T1000 (cell line): ENCODE results near the gene IGF2R.
"Not testable (repeated sequence)": the region's sequence is repeated elsewhere in the genome, so short reads cannot be mapped to it uniquely, and the experiment has no call there.

ENCODE experiments used
- DNase-seq: peaks from one replicate; lab custom pipeline; 2025; ENCODE audit warnings: mixed read lengths; lab: John Stamatoyannopoulos, UW

IGF2R gene

DNA sequence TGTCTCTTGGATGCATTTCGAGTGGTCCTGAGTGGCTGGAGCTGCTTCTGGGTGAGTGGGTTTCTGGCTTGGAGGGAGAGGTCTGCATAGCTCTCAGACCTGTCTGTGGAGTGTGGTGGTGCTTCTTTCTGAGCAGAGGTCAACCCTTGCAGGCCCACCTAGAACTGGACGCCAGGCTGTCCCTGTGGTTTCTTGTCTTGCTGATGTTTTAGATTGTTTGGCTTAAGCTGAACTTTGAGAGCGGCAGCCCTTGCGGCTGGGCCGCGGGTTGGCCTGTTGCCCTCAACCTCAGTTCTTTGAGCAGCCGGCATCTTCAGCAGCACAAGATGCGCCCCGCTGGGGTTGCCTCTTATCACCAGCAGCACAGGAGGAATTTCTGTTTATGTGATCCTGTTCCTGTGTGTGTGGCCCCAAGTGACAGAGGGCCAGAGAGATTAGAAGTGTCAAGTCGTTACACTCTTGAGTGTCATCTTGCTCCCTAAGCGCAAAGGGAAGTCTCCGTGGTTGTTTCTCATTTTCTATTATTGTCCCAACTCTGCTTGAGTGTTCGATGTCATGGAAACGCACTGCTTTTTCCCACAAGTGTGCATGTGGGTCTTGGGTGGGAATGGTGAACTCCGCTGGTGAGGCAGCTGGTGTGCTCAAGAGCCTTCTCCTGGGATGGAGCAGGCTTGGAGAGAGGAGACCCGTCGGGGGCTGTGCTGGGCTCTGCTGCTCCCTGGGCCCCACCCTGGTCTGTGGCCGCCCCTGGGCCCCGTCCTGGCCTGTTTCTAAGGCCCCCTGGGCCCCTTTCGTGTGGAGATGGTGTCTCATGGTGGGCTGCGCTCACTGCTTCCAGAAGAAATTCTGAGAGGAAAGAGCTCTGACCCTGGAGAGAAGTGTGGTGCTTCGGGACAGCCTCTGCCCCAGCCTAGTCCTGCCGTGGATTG, 132.7 kb downstream of the IGF2R start:
- DNase-seq: no peak

DNA sequence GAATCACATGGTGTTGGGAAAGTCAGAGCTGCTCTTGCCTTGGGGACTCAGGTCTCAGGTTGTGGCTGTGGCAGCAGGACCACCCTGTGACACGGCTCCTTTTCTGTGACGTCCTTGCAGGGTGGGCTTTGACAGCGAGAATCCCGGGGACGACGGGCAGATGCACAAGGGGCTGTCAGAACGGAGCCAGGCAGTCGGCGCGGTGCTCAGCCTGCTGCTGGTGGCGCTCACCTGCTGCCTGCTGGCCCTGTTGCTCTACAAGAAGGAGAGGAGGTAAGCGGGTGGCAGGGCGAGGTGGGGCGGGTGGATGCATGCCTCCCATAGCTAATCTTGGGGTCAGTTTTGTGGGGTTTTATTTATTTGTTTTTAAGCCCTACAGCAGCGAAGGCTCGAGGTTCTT, 133.5 kb downstream of the IGF2R start:
- DNase-seq: no peak

DNA sequence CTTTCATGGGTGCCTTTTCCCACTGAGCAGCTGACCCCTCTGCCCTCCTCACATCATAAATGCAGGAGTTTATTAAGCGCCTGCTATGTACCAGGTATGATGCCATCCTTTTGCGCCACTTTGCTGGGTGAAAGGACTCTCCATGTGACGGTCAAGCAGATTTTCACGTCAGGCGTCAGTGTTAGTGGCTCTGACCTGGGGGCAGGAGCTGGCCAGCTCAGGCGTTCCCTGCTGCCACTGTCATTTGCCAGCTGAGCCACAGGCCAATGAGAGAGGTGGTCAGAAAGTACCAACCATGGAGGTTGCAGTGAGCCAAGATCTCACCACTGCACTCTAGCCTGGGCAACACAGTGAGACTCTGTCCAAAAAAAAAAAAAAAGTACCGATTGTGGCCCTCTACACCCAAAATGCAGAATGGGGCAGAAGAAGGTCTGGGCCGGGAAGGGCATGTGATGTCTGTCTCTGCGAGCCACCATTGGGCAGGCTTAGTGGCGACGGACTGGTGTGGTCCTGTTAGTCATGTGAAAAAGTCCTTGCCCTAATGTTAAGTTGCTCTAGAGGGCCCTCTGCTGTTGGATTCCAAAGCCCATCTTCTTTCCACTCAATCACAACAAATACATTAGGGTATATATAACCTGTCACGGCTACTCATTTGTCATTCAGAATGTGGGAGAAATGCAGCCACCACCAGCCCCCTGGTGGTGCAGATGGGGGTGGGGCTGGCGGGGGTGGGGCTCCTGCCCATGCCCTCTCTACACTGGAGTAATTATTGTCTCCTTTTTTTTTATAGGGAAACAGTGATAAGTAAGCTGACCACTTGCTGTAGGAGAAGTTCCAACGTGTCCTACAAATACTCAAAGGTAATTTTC, 134.3 kb downstream of the IGF2R start:
- DNase-seq: no peak

DNA sequence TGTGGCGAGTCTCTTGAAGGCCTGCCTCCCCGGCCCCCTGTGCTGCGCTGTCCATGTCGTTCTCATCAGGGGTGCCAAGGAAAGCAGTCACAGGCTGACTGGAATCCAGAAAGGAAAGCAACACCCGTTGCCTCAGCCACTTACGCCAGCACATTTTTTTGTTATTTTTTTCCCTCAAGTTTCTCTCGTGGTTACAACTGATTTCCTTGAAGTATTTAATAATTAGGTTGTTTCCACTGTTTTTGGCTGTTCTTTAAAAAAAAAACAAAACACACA, 134.9 kb downstream of the IGF2R start:
- DNase-seq: no peak

DNA sequence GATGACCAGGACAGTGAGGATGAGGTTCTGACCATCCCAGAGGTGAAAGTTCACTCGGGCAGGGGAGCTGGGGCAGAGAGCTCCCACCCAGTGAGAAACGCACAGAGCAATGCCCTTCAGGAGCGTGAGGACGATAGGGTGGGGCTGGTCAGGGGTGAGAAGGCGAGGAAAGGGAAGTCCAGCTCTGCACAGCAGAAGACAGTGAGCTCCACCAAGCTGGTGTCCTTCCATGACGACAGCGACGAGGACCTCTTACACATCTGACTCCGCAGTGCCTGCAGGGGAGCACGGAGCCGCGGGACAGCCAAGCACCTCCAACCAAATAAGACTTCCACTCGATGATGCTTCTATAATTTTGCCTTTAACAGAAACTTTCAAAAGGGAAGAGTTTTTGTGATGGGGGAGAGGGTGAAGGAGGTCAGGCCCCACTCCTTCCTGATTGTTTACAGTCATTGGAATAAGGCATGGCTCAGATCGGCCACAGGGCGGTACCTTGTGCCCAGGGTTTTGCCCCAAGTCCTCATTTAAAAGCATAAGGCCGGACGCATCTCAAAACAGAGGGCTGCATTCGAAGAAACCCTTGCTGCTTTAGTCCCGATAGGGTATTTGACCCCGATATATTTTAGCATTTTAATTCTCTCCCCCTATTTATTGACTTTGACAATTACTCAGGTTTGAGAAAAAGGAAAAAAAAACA, 136.1 kb downstream of the IGF2R start:
- no peak for DNase-seq

DNA sequence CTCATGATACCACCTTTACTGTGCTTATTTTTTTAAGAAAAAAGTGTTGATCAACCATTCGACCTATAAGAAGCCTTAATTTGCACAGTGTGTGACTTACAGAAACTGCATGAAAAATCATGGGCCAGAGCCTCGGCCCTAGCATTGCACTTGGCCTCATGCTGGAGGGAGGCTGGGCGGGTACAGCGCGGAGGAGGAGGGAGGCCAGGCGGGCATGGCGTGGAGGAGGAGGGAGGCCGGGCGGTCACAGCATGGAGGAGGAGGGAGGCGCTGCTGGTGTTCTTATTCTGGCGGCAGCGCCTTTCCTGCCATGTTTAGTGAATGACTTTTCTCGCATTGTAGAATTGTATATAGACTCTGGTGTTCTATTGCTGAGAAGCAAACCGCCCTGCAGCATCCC, 137.1 kb downstream of the IGF2R start:
- DNase-seq: no peak

DNA sequence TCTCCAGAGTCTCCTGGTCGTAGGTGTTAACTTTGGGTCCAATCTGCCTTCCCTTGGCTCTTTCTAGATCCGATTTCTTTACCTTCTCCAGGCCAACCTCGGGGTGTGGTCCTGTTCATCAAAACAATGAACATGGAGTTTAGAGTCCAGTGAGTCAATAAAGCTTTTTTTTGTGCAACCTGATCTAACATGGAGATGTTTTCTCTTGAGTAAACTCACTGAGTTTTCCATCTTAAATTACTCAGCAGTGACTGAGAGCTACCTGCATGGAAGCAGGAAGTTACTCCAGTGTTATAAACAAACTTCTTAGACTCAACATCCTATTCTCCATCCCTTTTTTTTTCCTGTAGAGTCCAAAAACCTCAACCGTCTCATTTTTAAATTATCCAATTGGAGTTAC, 137.8 kb downstream of the IGF2R start:
- DNase-seq: no peak

DNA sequence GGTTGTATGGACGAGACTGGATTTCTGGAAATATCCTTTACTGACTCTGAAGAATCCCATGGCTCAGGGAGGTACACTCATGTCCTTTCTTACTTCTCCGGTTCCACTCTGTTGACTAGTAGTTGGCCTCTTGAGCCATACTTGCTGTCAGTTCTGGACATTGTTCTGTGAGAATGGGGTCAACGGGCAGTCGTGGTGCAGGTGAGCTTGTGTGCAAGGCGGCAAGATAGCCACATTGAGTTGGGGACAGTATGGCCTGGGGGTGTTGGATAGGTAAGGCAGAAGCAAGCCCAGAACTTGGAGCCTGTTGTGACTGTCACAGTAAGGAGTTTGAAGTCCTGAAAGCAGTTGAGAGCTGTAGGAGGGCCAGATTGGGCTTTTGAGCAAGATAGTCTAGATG, 139.2 kb downstream of the IGF2R start:
- no peak for DNase-seq

DNA sequence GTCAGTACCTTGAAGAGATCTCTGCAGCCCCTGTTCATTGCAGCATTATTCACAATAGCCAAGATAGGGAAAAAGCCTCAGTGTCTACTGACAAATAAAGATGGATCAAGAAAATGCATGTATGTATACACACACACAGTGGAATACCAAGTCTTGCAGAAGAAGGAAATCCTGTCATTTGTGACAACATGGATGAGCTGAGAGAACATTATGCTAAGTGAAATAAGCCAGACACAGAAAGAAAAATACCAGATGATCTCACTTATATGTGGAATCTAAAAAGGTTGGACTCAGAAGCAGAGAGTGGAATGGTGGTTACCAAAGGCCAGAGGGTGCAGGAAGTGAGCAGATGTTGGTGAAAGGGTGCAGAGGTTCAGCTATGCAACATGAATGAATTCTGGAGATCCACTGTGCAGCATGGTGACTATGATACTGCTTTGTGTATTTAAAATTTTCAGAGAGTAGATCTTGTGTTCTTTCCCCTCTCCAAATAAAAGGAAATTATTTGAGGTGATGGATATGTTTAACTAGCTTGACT, 141.8 kb downstream of the IGF2R start:
- no peak for DNase-seq

DNA sequence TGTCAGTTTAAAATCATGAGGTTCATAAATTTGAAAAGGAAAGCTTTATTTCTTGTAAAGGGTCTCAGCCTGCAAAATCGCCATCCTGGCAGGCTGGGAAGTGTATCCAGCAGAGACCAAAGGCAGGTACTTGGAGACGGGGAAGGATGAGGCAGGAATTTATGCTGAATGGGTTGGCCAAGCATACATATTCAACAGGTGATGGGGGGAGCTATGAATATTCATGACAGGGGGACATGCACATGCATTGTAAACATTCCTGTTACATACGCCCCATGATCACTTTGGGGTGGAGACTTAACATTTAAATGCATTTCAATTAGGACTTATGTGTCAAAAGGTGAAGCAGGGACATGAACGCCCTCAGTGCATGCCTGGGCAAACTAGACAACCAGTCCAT, 142.9 kb downstream of the IGF2R start:
- DNase-seq: no peak

DNA sequence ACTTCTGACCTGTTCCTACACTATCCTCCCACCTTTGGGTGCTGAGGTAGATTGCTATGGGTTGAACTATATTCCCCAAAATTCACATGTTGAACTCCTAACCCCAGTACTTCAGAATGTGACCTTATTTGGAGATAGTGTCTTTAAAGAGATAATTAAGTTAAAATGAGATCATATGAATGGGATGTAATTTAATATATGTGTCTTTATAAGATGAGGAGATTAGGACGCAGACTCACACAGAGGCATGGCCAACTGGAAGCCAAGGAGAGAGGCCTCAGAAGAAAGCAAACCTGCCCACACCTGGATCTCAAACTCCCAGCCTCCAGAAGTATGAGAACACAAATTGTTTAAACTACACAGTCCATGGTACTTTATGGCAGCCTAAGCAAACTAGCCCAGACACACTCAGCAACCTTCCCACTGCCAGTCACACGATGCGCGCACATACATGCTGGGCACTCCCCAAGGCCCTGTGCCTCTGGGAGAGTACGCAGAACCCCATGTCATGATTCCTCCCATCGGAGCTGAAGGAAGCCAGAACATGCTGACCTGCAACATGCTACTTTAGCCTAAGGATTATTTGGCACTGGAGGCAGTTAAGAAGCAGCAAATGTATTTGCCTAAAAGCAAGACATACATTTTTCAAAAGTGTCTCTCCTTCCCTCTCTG, 143.9 kb downstream of the IGF2R start:
- DNase-seq: no peak

DNA sequence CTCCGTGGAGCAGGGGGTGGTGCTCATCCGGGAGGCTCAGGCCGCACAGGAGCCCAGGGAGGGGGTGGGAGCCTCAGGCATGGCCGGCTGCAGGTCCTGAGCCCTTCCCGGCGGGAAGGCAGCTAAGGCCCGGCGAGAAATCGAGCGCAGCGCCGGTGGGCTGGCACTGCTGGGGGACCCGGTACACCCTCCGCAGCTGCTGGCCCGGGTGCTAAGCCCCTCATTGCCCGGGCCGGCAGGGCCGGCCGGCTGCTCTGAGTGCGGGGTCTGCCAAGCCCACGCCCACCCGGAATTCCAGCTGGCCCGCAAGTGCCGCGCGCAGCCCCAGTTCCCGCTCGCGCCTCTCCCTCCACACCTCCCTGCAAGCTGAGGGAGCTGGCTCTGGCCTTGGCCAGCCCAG, 145.7 kb downstream of the IGF2R start:
- not testable (repeated sequence) for DNase-seq

DNA sequence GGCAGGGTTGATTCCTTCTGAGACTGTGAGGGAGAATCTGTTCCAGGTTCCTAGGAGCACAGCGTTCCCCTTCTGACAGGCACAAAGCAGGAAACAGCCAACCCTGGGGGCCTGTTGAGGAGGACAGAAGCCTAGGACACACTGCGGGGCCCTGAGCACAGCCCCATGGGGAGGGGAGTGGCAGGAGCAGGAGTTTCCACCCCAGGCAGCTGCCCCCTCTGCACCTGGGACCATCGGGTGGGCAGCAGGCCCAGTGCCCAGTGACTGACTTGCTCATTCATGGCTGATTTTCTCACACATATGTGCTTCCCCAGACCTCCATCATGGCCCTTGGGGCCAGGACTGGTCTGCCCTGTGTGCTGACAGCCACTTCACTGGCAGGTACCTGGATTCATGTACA, 146.5 kb downstream of the IGF2R start:
- DNase-seq: no peak

DNA sequence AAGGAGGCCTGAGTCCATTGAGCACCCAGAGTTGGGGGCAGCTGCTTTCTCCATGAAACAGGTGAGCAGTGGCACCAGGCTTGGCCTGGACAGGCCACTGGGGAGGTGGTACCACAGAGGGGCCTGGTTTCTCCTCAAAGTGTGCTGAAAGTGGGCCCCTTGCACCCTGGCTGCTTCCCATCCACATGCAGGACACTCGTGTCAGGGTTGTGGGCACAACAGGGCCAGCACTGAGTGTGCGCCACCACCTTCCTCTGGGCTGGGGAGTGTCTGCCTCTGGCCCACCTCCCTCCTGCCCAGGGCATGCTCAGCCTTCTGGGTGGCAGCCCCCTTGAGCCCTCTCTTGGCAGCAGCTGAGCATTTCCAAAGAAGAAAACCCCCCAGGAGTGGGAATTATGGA, 147.5 kb downstream of the IGF2R start:
- DNase-seq: no peak

DNA sequence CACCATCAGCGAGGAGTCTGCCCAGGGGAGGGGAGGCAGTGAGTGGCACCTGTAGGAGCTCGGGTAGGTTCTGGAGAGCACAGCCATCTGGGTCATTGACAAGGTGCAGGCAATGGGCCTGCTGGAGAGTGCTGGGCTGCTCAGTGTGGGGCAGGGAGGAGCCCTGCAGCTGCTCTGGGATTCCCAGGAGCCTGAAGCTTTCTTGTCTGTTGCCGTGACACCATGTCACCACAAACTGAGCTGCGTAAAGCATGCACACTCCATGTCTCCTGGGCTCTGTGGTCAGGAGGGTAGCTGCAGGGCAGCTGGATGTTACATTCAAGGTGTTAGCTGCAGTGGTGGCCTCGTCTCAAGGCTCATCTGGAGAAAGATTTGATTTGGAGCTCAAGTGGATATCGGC, 148.3 kb downstream of the IGF2R start:
- DNase-seq: no peak

DNA sequence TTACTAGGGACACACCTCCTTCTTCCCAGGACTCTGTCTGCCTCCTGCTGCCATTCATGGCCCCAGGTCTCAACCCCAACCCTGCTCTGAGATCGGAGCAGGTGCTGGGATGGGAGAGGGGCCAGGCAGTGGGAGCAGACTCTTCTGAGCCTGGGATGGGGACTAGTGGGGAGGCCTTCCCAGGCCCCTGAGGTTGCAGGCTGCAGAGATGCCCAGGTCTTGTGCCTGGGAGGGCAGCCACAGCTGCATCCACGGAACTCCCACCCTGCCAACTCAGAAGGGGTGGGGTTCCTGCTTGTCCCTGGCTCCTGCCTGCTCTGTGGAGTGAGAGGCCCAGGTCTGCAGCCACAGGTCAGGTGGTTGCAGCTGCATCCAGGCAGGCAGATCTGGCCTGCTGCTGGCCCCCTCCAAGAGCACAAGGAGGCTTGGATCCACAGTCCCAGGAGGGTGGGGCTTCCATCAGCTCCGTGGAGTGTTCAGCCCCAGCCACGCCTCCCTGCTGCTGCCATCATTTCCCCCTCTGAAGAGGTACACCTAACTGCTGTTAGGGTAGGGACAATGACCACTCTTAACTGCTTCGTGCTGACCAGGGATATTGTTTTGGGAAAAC, 149.8 kb downstream of the IGF2R start:
- no peak for DNase-seq

DNA sequence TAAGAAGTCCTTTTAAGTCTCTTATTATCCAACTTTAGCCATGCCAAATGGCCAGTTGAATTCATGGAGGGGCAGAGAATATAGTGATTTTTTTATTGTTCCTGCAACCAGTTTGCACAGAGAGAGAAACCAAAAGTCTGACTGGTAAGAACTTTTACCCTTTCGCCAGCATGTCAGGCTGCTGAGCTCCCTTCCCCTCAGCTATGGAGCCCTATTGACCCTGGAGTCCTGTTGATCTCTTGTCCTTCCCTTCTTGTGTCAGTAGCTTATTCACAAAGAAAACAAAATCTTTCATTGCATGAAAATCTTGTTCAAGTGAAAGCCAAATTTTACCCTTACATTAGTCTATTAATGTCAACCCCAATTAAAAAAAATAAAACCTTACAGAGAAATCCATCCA, 151.2 kb downstream of the IGF2R start:
- DNase-seq: no peak

DNA sequence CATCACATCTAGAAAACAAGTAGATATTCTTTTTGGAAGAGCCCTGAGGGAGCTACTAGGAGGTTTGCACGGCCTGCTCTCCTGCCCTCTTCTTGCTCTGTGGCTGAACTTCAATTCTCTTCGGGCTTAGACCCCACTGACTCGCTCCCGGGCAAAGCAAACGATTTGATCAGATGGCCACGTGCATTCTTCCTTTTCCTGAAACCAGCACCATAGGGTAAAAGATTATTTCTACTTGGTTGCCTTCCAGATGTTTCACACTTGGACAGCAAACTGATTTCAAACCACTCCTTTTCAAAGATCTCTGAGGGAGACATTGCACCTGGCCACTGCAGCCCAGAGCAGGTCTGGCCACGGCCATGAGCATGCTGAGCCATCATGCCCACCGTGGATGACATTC, 152.7 kb downstream of the IGF2R start, which contains the start of gene SLC22A1:
TSS of gene SLC22A1 (plus strand) at position 258 of the 400 bp plus-strand sequence. CDS start at position 379, 121 bp downstream.
- no peak for DNase-seq

DNA sequence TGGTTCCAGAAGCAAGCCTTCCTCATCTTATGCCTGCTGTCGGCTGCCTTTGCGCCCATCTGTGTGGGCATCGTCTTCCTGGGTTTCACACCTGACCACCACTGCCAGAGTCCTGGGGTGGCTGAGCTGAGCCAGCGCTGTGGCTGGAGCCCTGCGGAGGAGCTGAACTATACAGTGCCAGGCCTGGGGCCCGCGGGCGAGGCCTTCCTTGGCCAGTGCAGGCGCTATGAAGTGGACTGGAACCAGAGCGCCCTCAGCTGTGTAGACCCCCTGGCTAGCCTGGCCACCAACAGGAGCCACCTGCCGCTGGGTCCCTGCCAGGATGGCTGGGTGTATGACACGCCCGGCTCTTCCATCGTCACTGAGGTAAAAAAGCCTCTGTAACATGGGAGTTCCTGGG, 153.1 kb downstream of the IGF2R start:
- DNase-seq: no peak

DNA sequence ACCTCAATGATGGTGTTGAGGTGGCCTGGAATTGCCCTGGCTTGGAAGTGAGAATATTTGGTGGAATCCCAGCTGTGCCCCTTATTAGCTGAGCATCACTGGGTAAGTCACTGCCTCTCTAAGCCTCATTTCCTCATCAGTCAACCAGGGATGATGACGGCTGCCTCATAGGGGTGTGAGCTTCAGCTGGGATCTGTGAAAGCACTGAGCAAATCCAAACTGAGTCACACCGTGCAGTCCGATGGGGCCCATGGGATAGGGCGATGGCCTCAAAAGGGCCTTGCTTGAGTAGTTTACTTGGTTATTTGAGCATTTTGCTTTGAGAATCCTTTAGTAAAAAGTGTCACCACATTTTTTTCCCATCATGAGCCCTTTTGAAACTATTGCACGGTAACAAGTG, 153.9 kb downstream of the IGF2R start:
- DNase-seq: no peak

DNA sequence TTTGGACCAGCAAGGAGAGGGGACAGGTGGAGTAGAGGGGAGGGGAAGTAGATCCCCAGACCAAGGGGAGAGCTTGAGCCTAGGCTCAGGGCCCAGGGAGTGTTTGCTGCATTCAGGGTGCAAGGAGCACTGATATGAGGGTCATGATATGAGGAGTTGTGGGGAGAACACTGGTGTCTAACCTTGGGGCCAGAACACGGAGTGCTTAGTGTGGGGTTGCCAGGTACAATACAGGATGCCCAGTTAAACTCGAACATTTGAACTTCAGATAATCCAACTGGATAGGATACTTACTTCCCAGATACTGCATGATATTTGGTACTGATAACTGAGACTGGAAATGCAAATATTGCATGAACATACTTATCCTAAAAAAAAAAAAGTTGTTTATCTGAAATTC, 155.1 kb downstream of the IGF2R start:
- DNase-seq: no peak
